Trophoblast cell (in vitro differentiated cells and primary cell): ENCODE data around the gene KCNQ1.

Experiments used
- DNase-seq, 2 donors: peaks; one replicate each; pipeline ENCODE4 v3.0.0-alpha.2; 2016
- H2AFZ ChIP-seq: 2 replicates; pipeline ENCODE4 v1.6.1; 2013; ENCODE audit warnings: low read length, moderate library complexity, mild to moderate bottlenecking; ENCODE audit not compliant: insufficient read depth, poor library complexity
- H2AK5ac ChIP-seq: 2 replicates; pipeline ENCODE4 v1.6.1; 2013; ENCODE audit warnings: mild to moderate bottlenecking, low read length
- H2BK120ac ChIP-seq: 2 replicates; pipeline ENCODE4 v1.6.1; 2013; ENCODE audit warnings: low read length, mild to moderate bottlenecking, moderate library complexity; ENCODE audit not compliant: insufficient read depth, poor library complexity
- H2BK12ac ChIP-seq: 2 replicates; pipeline ENCODE4 v1.6.1; 2013; ENCODE audit warnings: mild to moderate bottlenecking, low read length, moderate library complexity
- H2BK5ac ChIP-seq: 2 replicates; pipeline ENCODE4 v1.6.1; 2013; ENCODE audit warnings: low read length, low read depth, moderate library complexity, mild to moderate bottlenecking; ENCODE audit not compliant: poor library complexity
- H3K14ac ChIP-seq: 2 replicates; pipeline ENCODE4 v1.6.1; 2013; ENCODE audit warnings: mild to moderate bottlenecking, low read length
- H3K18ac ChIP-seq: 2 replicates; pipeline ENCODE4 v1.6.1; 2013; ENCODE audit warnings: mild to moderate bottlenecking, low read length
- H3K23ac ChIP-seq: 2 replicates; pipeline ENCODE4 v1.6.1; 2013; ENCODE audit warnings: low read length
- H3K27ac ChIP-seq: 2 replicates; pipeline ENCODE4 v1.5.1; 2013; ENCODE audit warnings: low read depth, mild to moderate bottlenecking, inconsistent platforms, low read length, moderate library complexity
- H3K27me3 ChIP-seq: 2 replicates; pipeline ENCODE4 v1.6.1; 2013; ENCODE audit warnings: inconsistent platforms, mild to moderate bottlenecking, low read length, moderate library complexity; ENCODE audit not compliant: insufficient read depth
- H3K36me3 ChIP-seq, 2 experiments: 1 replicate in 1 of 2; 2 replicates in 1 of 2; pipeline ENCODE4 v1.6.1; 2013; ENCODE audit warnings: low read length in 2 of 2, mild to moderate bottlenecking in 2 of 2, moderate library complexity in 1 of 2; ENCODE audit not compliant: insufficient read depth in 2 of 2, control insufficient read depth in 1 of 2
- H3K4ac ChIP-seq: 2 replicates; pipeline ENCODE4 v1.6.1; 2013; ENCODE audit warnings: low read depth, mild to moderate bottlenecking, low read length, moderate library complexity
- H3K4me1 ChIP-seq, 2 experiments: 1 replicate in 1 of 2; 2 replicates in 1 of 2; pipeline ENCODE4 v1.6.1; 2013; ENCODE audit warnings: low read length in 2 of 2, mild to moderate bottlenecking in 2 of 2, moderate library complexity in 1 of 2; ENCODE audit not compliant: insufficient read depth in 2 of 2, control insufficient read depth in 1 of 2
- H3K4me2 ChIP-seq: 2 replicates; pipeline ENCODE4 v1.6.1; 2013; ENCODE audit warnings: inconsistent platforms, mild to moderate bottlenecking, low read length, moderate library complexity
- H3K4me3 ChIP-seq: 2 replicates; pipeline ENCODE4 v1.5.1; 2013; ENCODE audit warnings: mild to moderate bottlenecking, low read depth, low read length, inconsistent platforms
- H3K79me1 ChIP-seq: one replicate; pipeline ENCODE4 v1.6.1; 2013; ENCODE audit warnings: low read length
- H3K79me2 ChIP-seq: 2 replicates; pipeline ENCODE4 v1.6.1; 2013; ENCODE audit warnings: low read length, mild to moderate bottlenecking; ENCODE audit not compliant: control insufficient read depth, insufficient read depth, poor library complexity
- H3K9ac ChIP-seq: 2 replicates; pipeline ENCODE4 v1.6.1; 2013; ENCODE audit warnings: mild to moderate bottlenecking, low read length
- H3K9me3 ChIP-seq: 2 replicates; pipeline ENCODE4 v1.6.1; 2013; ENCODE audit warnings: low read depth, mild to moderate bottlenecking, control low read depth, inconsistent platforms, low read length; ENCODE audit not compliant: insufficient read depth
- H4K12ac ChIP-seq: 2 replicates; pipeline ENCODE4 v1.6.1; 2013; ENCODE audit warnings: low read depth, mild to moderate bottlenecking, low read length, moderate library complexity
- H4K8ac ChIP-seq: 2 replicates; pipeline ENCODE4 v1.6.1; 2013; ENCODE audit warnings: low read depth, mild to moderate bottlenecking, low read length, moderate library complexity
- H4K91ac ChIP-seq: one replicate; pipeline ENCODE4 v1.6.1; 2013; ENCODE audit warnings: low read depth, mild to moderate bottlenecking, low read length, moderate library complexity
- WGBS: extraction: QIAGEN DNeasy Blood & Tissue Kit; methylation state at CpG from one replicate; pipeline ENCODE4 v1.1.7; 2013; ENCODE audit warnings: missing lambda C conversion rate; ENCODE audit not compliant: insufficient read length, insufficient coverage; ENCODE audit errors: extremely low coverage; 5-methylcytosine and 5-hydroxymethylcytosine counted together

KCNQ1 gene

GRCh38 chr11:2857918-2858317, 413.1 kb downstream of the KCNQ1 start:
- no peak overlapping the region for H4K91ac ChIP-seq
- peaks cover 15% of the 10 kb centered on the region for H3K27me3 ChIP-seq
- H3K79me1 ChIP-seq = no peaks in the 10 kb centered on the region
- H3K27ac ChIP-seq = no peak overlapping the region
- H3K9me3 ChIP-seq = no peaks in the 10 kb centered on the region
- no peaks in the 10 kb centered on the region for H3K36me3 ChIP-seq
- no peak overlapping the region for H3K4me3 ChIP-seq
- H3K14ac ChIP-seq = no peak overlapping the region
- H3K4ac ChIP-seq = no peak overlapping the region
- no peak overlapping the region for H4K12ac ChIP-seq
- H3K9ac ChIP-seq = no peak overlapping the region
- no peak overlapping the region for H4K8ac ChIP-seq
- no peak overlapping the region for H2BK5ac ChIP-seq
- H3K4me1 ChIP-seq = peaks cover 5 to 6% of the 10 kb centered on the region in 2 experiments
- no peaks in the 10 kb centered on the region for H3K79me2 ChIP-seq
- no peak overlapping the region for H3K18ac ChIP-seq
- no peak overlapping the region for H3K23ac ChIP-seq
- H2AFZ ChIP-seq = no peak overlapping the region
- WGBS = no CpG with 5 or more reads among the region's 18 CpGs
- H2AK5ac ChIP-seq = no peak overlapping the region
- H2BK12ac ChIP-seq = no peak overlapping the region
- DNase-seq = no peak
- no peak overlapping the region for H3K4me2 ChIP-seq
- no peak overlapping the region for H2BK120ac ChIP-seq

- Histone ChIP-seq H3K4me2 (no peak overlapping the region), H3K36me3 (no peaks in the 10 kb centered on the region), H3K9ac (no peak overlapping the region), H3K4me3 (no peak overlapping the region), H3K4me1 (peaks cover 5 to 9% of the 10 kb centered on the region in 2 experiments), H2BK12ac (no peak overlapping the region), H3K18ac (no peak overlapping the region), H2BK5ac (no peak overlapping the region), H3K27ac (no peak overlapping the region), H4K8ac (no peak overlapping the region), H3K79me1 (no peaks in the 10 kb centered on the region), H3K4ac (no peak overlapping the region), H3K27me3 (peaks cover 26% of the 10 kb centered on the region), H4K91ac (no peak overlapping the region), H3K9me3 (no peaks in the 10 kb centered on the region), H3K79me2 (no peaks in the 10 kb centered on the region), H3K23ac (no peak overlapping the region), H2AFZ (no peak overlapping the region), H3K14ac (no peak overlapping the region), H2AK5ac (no peak overlapping the region), H2BK120ac (no peak overlapping the region), H4K12ac (no peak overlapping the region)
- no peak for DNase-seq
- no CpG with 5 or more reads among the region's 16 CpGs for WGBS
Observed at GRCh38 chr11:2858995-2859698, 414.3 kb downstream of the KCNQ1 start.

GRCh38 chr11:2859699-2860037, 414.9 kb downstream of the KCNQ1 start:
- Histone ChIP-seq H3K14ac (no peak overlapping the region), H2BK12ac (no peak overlapping the region), H4K91ac (no peak overlapping the region), H3K9ac (no peak overlapping the region), H3K18ac (no peak overlapping the region), H3K36me3 (no peaks in the 10 kb centered on the region), H2AFZ (no peak overlapping the region), H3K4me2 (no peak overlapping the region), H3K23ac (no peak overlapping the region), H2BK5ac (no peak overlapping the region), H2BK120ac (no peak overlapping the region), H3K79me1 (no peaks in the 10 kb centered on the region), H2AK5ac (no peak overlapping the region), H3K79me2 (no peaks in the 10 kb centered on the region), H3K9me3 (no peaks in the 10 kb centered on the region), H3K4me1 (peaks cover 5 to 9% of the 10 kb centered on the region in 2 experiments), H3K4ac (no peak overlapping the region), H3K4me3 (no peak overlapping the region), H4K8ac (no peak overlapping the region), H3K27ac (no peak overlapping the region), H4K12ac (no peak overlapping the region), H3K27me3 (peaks cover 26% of the 10 kb centered on the region)
- WGBS = no CpG with 5 or more reads among the region's 10 CpGs
- DNase-seq = no peak

GRCh38 chr11:2860636-2861035, 415.8 kb downstream of the KCNQ1 start:
- H3K4ac ChIP-seq = no peak overlapping the region
- H3K27me3 ChIP-seq = peaks cover 28% of the 10 kb centered on the region
- H4K12ac ChIP-seq = no peak overlapping the region
- no peak overlapping the region for H2BK12ac ChIP-seq
- H3K4me1 ChIP-seq = peaks cover 5 to 9% of the 10 kb centered on the region in 2 experiments
- no peak overlapping the region for H3K18ac ChIP-seq
- no peak overlapping the region for H4K91ac ChIP-seq
- DNase-seq = peak; percentile 45 to 49
- no peak overlapping the region for H2AFZ ChIP-seq
- H3K79me2 ChIP-seq = no peaks in the 10 kb centered on the region
- H4K8ac ChIP-seq = no peak overlapping the region
- no peaks in the 10 kb centered on the region for H3K36me3 ChIP-seq
- WGBS = no CpG with 5 or more reads among the region's 7 CpGs
- H3K23ac ChIP-seq = no peak overlapping the region
- H3K4me3 ChIP-seq = no peak overlapping the region
- no peak overlapping the region for H3K4me2 ChIP-seq
- no peak overlapping the region for H3K14ac ChIP-seq
- peak overlapping the region; percentile 30 for H2AK5ac ChIP-seq
- H3K9ac ChIP-seq = no peak overlapping the region
- no peak overlapping the region for H3K27ac ChIP-seq
- no peaks in the 10 kb centered on the region for H3K9me3 ChIP-seq
- no peak overlapping the region for H2BK5ac ChIP-seq
- H3K79me1 ChIP-seq = no peaks in the 10 kb centered on the region
- H2BK120ac ChIP-seq = no peak overlapping the region
